Activated CD8-positive, alpha-beta T cell treated with anti-CD3 and anti-CD28 coated beads for 36 hours (primary cell): ENCODE measurements around the gene LCE1B. TPM values are rescaled to one million over a fixed set of nuclear protein-coding genes. Genes with fewer than 3 reads are reported as not detected.

ENCODE experiments used
- ATAC-seq: fragments of 200-7000 bp; cut with Tn5 transposase; one replicate; pipeline ENCODE4 v1.10.0; 2021; ENCODE audit warnings: mild to moderate bottlenecking, moderate library complexity
- CTCF ChIA-PET: fragments of 350-600 bp; sonication (Branson Sonifier 250); formaldehyde crosslinking; loops from one replicate; lab custom pipeline; 2021; ENCODE audit warnings: antibody characterized with exemption; lab: Charles Lee
- POLR2A ChIA-PET: fragments of 350-600 bp; sonication (Branson Sonifier 250); formaldehyde crosslinking; loops from one replicate; lab custom pipeline; 2021; ENCODE audit warnings: antibody characterized with exemption; lab: Charles Lee
- DNase-seq: peaks from one replicate; pipeline ENCODE4 v3.0.0-alpha.2; 2020
- H3K27ac Mint-ChIP-seq: one replicate; pipeline ENCODE4 v1.8.0; 2021; ENCODE audit warnings: mild to moderate bottlenecking, mixed read lengths
- H3K27me3 Mint-ChIP-seq: one replicate; pipeline ENCODE4 v1.8.0; 2021; ENCODE audit warnings: mixed read lengths
- H3K36me3 Mint-ChIP-seq: one replicate; pipeline ENCODE4 v1.8.0; 2021; ENCODE audit warnings: low read depth, mixed read lengths
- H3K4me1 Mint-ChIP-seq: one replicate; pipeline ENCODE4 v1.8.0; 2021; ENCODE audit warnings: low read depth, mixed read lengths
- H3K4me3 Mint-ChIP-seq: one replicate; pipeline ENCODE4 v1.8.0; 2021; ENCODE audit warnings: mild to moderate bottlenecking, moderate library complexity, mixed read lengths
- H3K9me3 Mint-ChIP-seq: one replicate; pipeline ENCODE4 v1.8.0; 2021; ENCODE audit warnings: mixed read lengths
- CTCF ChIP-seq: fragments of 200-600 bp; IDR thresholded peaks from one replicate; pipeline ENCODE4 v1.8.0; 2022; ENCODE audit warnings: antibody characterized with exemption, mild to moderate bottlenecking
- intact Hi-C: fragments of 100-400 bp; cut with micrococcal nuclease; formaldehyde crosslinking; loops from one replicate; pipeline ENCODE4 v1.10.0; 2022
- total RNA-seq, 2 experiments: library from RNA; stranded (reverse); gene quantifications; one replicate each; pipeline ENCODE4 v1.2.3, GENCODE V29; 2021

LCE1B gene
- total RNA-seq, 2 experiments from 2014 or later, result not detected

- peaks cover 5% of the 10 kb centered on the region for H3K27me3 Mint-ChIP-seq
- no peak for TF ChIP-seq CTCF
- intact Hi-C loops, result no loop called here
- no peaks in the 10 kb centered on the region for H3K4me1 Mint-ChIP-seq
- no peaks in the 10 kb centered on the region for H3K9me3 Mint-ChIP-seq
- H3K4me3 Mint-ChIP-seq, result no peak overlapping the region
- CTCF ChIA-PET, result no interaction called here
- no peak overlapping the region for H3K27ac Mint-ChIP-seq
- ATAC-seq, result no peak
- DNase-seq, result peak; percentile 3
- H3K36me3 Mint-ChIP-seq, result no peaks in the 10 kb centered on the region
- POLR2A ChIA-PET, result no interaction called here
These were observed 34.1 kb upstream of the LCE1B start for GRCh38 chr1:152777510-152778137.

- H3K4me1 Mint-ChIP-seq, result no peaks in the 10 kb centered on the region
- H3K27me3 Mint-ChIP-seq, result peaks cover 14% of the 10 kb centered on the region
- H3K9me3 Mint-ChIP-seq, result no peaks in the 10 kb centered on the region
- no peak overlapping the region for H3K4me3 Mint-ChIP-seq
- DNase-seq (no peak), ATAC-seq (no peak)
- intact Hi-C loops, result no loop called here
- ChIA-PET POLR2A (no interaction called here), CTCF (no interaction called here)
- TF ChIP-seq CTCF, result no peak
- no peaks in the 10 kb centered on the region for H3K36me3 Mint-ChIP-seq
- H3K27ac Mint-ChIP-seq, result no peak overlapping the region
These were observed 28.7 kb upstream of the LCE1B start for GRCh38 chr1:152783095-152783494.

- H3K27me3 Mint-ChIP-seq, result peaks cover 12% of the 10 kb centered on the region
- ChIA-PET CTCF (no interaction called here), POLR2A (no interaction called here)
- no peaks in the 10 kb centered on the region for H3K4me1 Mint-ChIP-seq
- H3K4me3 Mint-ChIP-seq, result no peak within 1 kb of the TSS
- TF ChIP-seq CTCF, result no peak
- DNase-seq, result no peak
- intact Hi-C loops, result no loop called here
- H3K9me3 Mint-ChIP-seq, result no peaks in the 10 kb centered on the region
- H3K27ac Mint-ChIP-seq, result no peak within 1 kb of the TSS
- ATAC-seq, result no peak
- H3K36me3 Mint-ChIP-seq, result no peaks in the 10 kb centered on the region
These were observed 25.7 kb upstream of the LCE1B start, which contains the start of gene LCE1E for GRCh38 chr1:152786077-152786476. TSS of gene LCE1E (plus strand) at chr1:152786257. CDS start at chr1:152787300, 1,043 bp downstream.

- H3K9me3 Mint-ChIP-seq, result no peaks in the 10 kb centered on the region
- H3K4me3 Mint-ChIP-seq, result no peak overlapping the region
- no peaks in the 10 kb centered on the region for H3K4me1 Mint-ChIP-seq
- intact Hi-C loops, result no loop called here
- no peaks in the 10 kb centered on the region for H3K36me3 Mint-ChIP-seq
- H3K27ac Mint-ChIP-seq, result no peak overlapping the region
- TF ChIP-seq CTCF, result no peak
- ATAC-seq (no peak), DNase-seq (no peak)
- CTCF ChIA-PET, result no interaction called here
- POLR2A ChIA-PET, result no interaction called here
- H3K27me3 Mint-ChIP-seq, result peaks cover 6% of the 10 kb centered on the region
These were observed 16.1 kb upstream of the LCE1B start for GRCh38 chr1:152795686-152796085.

- no peak for TF ChIP-seq CTCF
- DNase-seq, result no peak
- Mint-ChIP-seq H3K27ac (no peak within 1 kb of the TSS), H3K4me1 (no peaks in the 10 kb centered on the region), H3K36me3 (no peaks in the 10 kb centered on the region), H3K4me3 (no peak within 1 kb of the TSS), H3K9me3 (no peaks in the 10 kb centered on the region), H3K27me3 (peaks cover 9% of the 10 kb centered on the region)
- no peak for ATAC-seq
- ChIA-PET CTCF (no interaction called here), POLR2A (no interaction called here)
- intact Hi-C loops, result no loop called here
These were observed 15.3 kb upstream of the LCE1B start, which contains the start of gene LCE1D for GRCh38 chr1:152796421-152796820. TSS of gene LCE1D (plus strand) at chr1:152796721. CDS start at chr1:152797795, 1,074 bp downstream.
